ENCODE measurements around the gene MEMO1. TPM values are rescaled to one million over a fixed set of nuclear protein-coding genes. Genes with fewer than 3 reads are reported as not detected.

MEMO1 gene
- total RNA-seq, 2 experiments from 2014 or later: 70.3 to 73.1 TPM

GRCh38 chr2:32003791-32004190, 7.0 kb downstream of the MEMO1 start:
- POLR2A ChIA-PET: no interaction called here

GRCh38 chr2:32002406-32002805, 8.4 kb downstream of the MEMO1 start:
- ChIA-PET CTCF (no interaction called here), POLR2A (no interaction called here)

More at GRCh38 chr2:32003791-32004190, 7.0 kb downstream of the MEMO1 start:
- CTCF ChIA-PET: no interaction called here

GRCh38 chr2:31999438-31999837, 11.4 kb downstream of the MEMO1 start:
- POLR2A ChIA-PET: interaction anchor here (0.7 kb wide), 1 partner anchor 9 kb away, joined by 11 read pairs; no protein-coding TSS in a partner anchor
- CTCF ChIA-PET: no interaction called here

GRCh38 chr2:31998731-31999383, 12.0 kb downstream of the MEMO1 start:
- CTCF ChIA-PET: no interaction called here
- POLR2A ChIA-PET: interaction anchor here (0.7 kb wide), 1 partner anchor 10 kb away, joined by 11 read pairs; no protein-coding TSS in a partner anchor

- ChIA-PET CTCF (no interaction called here), POLR2A (no interaction called here)
These were observed 13.2 kb downstream of the MEMO1 start for GRCh38 chr2:31997653-31998052.

- ChIA-PET POLR2A (no interaction called here), CTCF (no interaction called here)
These were observed 14.1 kb downstream of the MEMO1 start for GRCh38 chr2:31996571-31997150.

GRCh38 chr2:31992934-31993333, 17.9 kb downstream of the MEMO1 start:
- POLR2A ChIA-PET: no interaction called here
- CTCF ChIA-PET: no interaction called here

- POLR2A ChIA-PET: interaction anchor here (0.6 kb wide), 2 partner anchors 9 to 101 kb away, joined by 3 to 11 read pairs; no protein-coding TSS in a partner anchor
- CTCF ChIA-PET: no interaction called here
These were observed 18.7 kb downstream of the MEMO1 start for GRCh38 chr2:31992025-31992579.

- ChIA-PET POLR2A (no interaction called here), CTCF (no interaction called here)
These were observed 20.9 kb downstream of the MEMO1 start for GRCh38 chr2:31989946-31990345.

- ChIA-PET POLR2A (no interaction called here), CTCF (no interaction called here)
These were observed 23.2 kb downstream of the MEMO1 start for GRCh38 chr2:31987454-31988220.

- POLR2A ChIA-PET: no interaction called here
- CTCF ChIA-PET: no interaction called here
These were observed 23.9 kb downstream of the MEMO1 start for GRCh38 chr2:31986906-31987305.

GRCh38 chr2:31983762-31984467, 26.9 kb downstream of the MEMO1 start:
- ChIA-PET POLR2A (no interaction called here), CTCF (no interaction called here)

- ChIA-PET CTCF (no interaction called here), POLR2A (no interaction called here)
These were observed 30.0 kb downstream of the MEMO1 start for GRCh38 chr2:31980674-31981356.

GRCh38 chr2:31979956-31980355, 30.9 kb downstream of the MEMO1 start:
- CTCF ChIA-PET: no interaction called here

GRCh38 chr2:31979018-31979417, 31.8 kb downstream of the MEMO1 start:
- ChIA-PET POLR2A (no interaction called here), CTCF (no interaction called here)

More at GRCh38 chr2:31979956-31980355, 30.9 kb downstream of the MEMO1 start:
- POLR2A ChIA-PET: no interaction called here

- ChIA-PET POLR2A (no interaction called here), CTCF (no interaction called here)
These were observed 32.4 kb downstream of the MEMO1 start for GRCh38 chr2:31978436-31978835.

GRCh38 chr2:31973665-31974064, 37.1 kb downstream of the MEMO1 start:
- ChIA-PET CTCF (no interaction called here), POLR2A (no interaction called here)

- ChIA-PET CTCF (no interaction called here), POLR2A (no interaction called here)
These were observed 38.7 kb downstream of the MEMO1 start for GRCh38 chr2:31972059-31972458.

GRCh38 chr2:31969178-31969577, 41.6 kb downstream of the MEMO1 start:
- CTCF ChIA-PET: no interaction called here
- POLR2A ChIA-PET: no interaction called here

- CTCF ChIA-PET: interaction anchor here (0.8 kb wide), 1 partner anchor 292 kb away, joined by 3 read pairs; no protein-coding TSS in a partner anchor
- POLR2A ChIA-PET: no interaction called here
These were observed 43.0 kb downstream of the MEMO1 start for GRCh38 chr2:31967790-31968189.
